Panc1 (cell line): ENCODE measurements around the gene FCHSD2. TPM values are rescaled to one million over a fixed set of nuclear protein-coding genes. Genes with fewer than 3 reads are reported as not detected.

Experiments
- ATAC-seq: fragments of 200-7000 bp; cut with Tn5 transposase; 2 replicates; pipeline ENCODE4 v1.9.1; 2020; ENCODE audit warnings: mild to moderate bottlenecking, moderate library complexity
- BruUV-seq: library from RNA; stranded (reverse); fragments of 400-500 nt; replicated peaks from 2 replicates; lab custom pipeline; 2021; lab: Mats Ljungman, UMichigan
- CTCF ChIA-PET: fragments of 300-600 bp; sonication (Branson Sonifier 250); formaldehyde crosslinking; loops from one replicate; lab custom pipeline; 2022; ENCODE audit warnings: antibody characterized with exemption; lab: Charles Lee
- POLR2A ChIA-PET: fragments of 300-600 bp; sonication (Branson Sonifier 250); formaldehyde crosslinking; loops from one replicate; lab custom pipeline; 2022; ENCODE audit warnings: antibody characterized with exemption; lab: Charles Lee
- DNase-seq: peaks from one replicate; pipeline ENCODE4 v3.0.0-alpha.2; 2010; ENCODE audit warnings: low read depth, low spot score
- H3K27ac ChIP-seq: 2 replicates; pipeline ENCODE4 v1.5.1; 2011; ENCODE audit warnings: mild to moderate bottlenecking, low read length, inconsistent platforms
- H3K27me3 ChIP-seq: fragments of 200-500 bp; sonication (Bioruptor generic); 2 replicates; pipeline ENCODE4 v1.6.0; 2014; ENCODE audit warnings: low read length, inconsistent platforms; ENCODE audit not compliant: control insufficient read depth, insufficient read depth
- H3K36me3 ChIP-seq: fragments of 200-500 bp; sonication (Bioruptor generic); 2 replicates; pipeline ENCODE4 v1.5.1; 2014; ENCODE audit warnings: inconsistent platforms, mild to moderate bottlenecking, low read length, moderate library complexity; ENCODE audit not compliant: control insufficient read depth, insufficient read depth
- H3K4me1 ChIP-seq: 2 replicates; pipeline ENCODE4 v1.5.1; 2011; ENCODE audit warnings: inconsistent platforms, mild to moderate bottlenecking, low read length, moderate library complexity; ENCODE audit not compliant: control insufficient read depth, insufficient read depth
- H3K4me3 ChIP-seq, 2 experiments: 2 replicates each; pipeline ENCODE4 v1.5.1; 2011 to 2012; ENCODE audit warnings: low read depth in 2 of 2, low read length in 2 of 2, mild to moderate bottlenecking in 2 of 2, inconsistent platforms in 1 of 2, moderate library complexity in 1 of 2
- H3K9me3 ChIP-seq: fragments of 200-500 bp; sonication (Bioruptor generic); 2 replicates; pipeline ENCODE4 v1.5.1; 2014; ENCODE audit warnings: low read depth, mild to moderate bottlenecking, inconsistent platforms, low read length, moderate library complexity; ENCODE audit not compliant: control insufficient read depth, insufficient read depth
- POLR2AphosphoS5 ChIP-seq: IDR thresholded peaks from 2 replicates; pipeline ENCODE4 v1.6.1; 2012; ENCODE audit warnings: mild to moderate bottlenecking, low read depth, low read length, moderate library complexity
- SIN3A ChIP-seq: IDR thresholded peaks from 2 replicates; pipeline ENCODE4 v1.6.1; 2012; ENCODE audit warnings: low read depth, mild to moderate bottlenecking, low read length, moderate library complexity, borderline replicate concordance; ENCODE audit not compliant: insufficient read depth
- TCF7L2 ChIP-seq: IDR thresholded peaks from 2 replicates; pipeline ENCODE4 v1.6.1; 2011; ENCODE audit warnings: mild to moderate bottlenecking, low read depth, low read length, inconsistent platforms
- in situ Hi-C: cut with HindIII; loops from 2 replicates; pipeline ENCODE4 v1.10.0; 2016; ENCODE audit warnings: low sequenced_read_pairs, low pct_unique_long_range_greater_than_20kb
- intact Hi-C: fragments of 100-400 bp; cut with micrococcal nuclease; formaldehyde crosslinking; loops from one replicate; pipeline ENCODE4 v1.10.0; 2022; ENCODE audit not compliant: unreplicated experiment
- total RNA-seq: library from RNA; stranded (reverse); gene quantifications from one replicate; pipeline ENCODE4 v1.2.1, GENCODE V29; 2021; ENCODE audit not compliant: unreplicated experiment
- TF ChIP-seq, protein P1 (sequence below), 2 experiments: IDR thresholded peaks; 2 replicates each; pipeline ENCODE4 v1.6.1; 2011 to 2012; ENCODE audit warnings: low read depth in 2 of 2, control low read depth in 1 of 2, low read length in 1 of 2, mild to moderate bottlenecking in 1 of 2, moderate library complexity in 1 of 2; ENCODE audit not compliant: insufficient read depth in 1 of 2
- TF ChIP-seq, protein P2 (sequence below): fragments of 450-650 bp; IDR thresholded peaks from 2 replicates; pipeline ENCODE4 v1.5.1; 2017; ENCODE audit warnings: mild to moderate bottlenecking

Gene FCHSD2
- total RNA-seq, 1 experiment from 2014 or later = 31.8 TPM

DNA sequence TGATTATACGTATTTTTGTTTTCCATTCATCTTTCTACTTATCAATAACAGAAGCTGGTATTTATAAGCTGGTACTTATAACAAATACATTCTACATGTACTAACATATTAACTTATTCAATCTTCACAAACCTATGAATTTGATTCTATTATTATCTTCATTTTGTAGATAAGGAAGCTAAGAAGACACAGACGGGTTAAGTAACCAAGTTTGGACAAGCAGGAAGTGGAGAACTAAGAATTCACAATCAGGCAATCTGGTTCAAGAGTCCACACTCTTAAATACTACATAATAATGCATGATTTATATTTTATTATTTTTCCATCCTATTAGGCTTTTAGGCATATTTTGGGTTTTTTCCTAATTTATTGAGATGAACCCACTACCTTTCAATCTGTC is 25.0 kb downstream of the FCHSD2 start:
- intact Hi-C loops = no loop called here
- ChIA-PET POLR2A (no interaction called here), CTCF (no interaction called here)
- Histone ChIP-seq H3K36me3 (no peaks in the 10 kb centered on the region), H3K9me3 (no peaks in the 10 kb centered on the region), H3K4me1 (no peaks in the 10 kb centered on the region), H3K4me3 (no peak overlapping the region), H3K27ac (no peak overlapping the region), H3K27me3 (no peaks in the 10 kb centered on the region)
- DNase-seq (no peak), ATAC-seq (no peak)
- TF ChIP-seq SIN3A = no peak
- no peak for TF ChIP-seq TCF7L2
- no peak for TF ChIP-seq POLR2AphosphoS5
- TF ChIP-seq, protein P1, sequence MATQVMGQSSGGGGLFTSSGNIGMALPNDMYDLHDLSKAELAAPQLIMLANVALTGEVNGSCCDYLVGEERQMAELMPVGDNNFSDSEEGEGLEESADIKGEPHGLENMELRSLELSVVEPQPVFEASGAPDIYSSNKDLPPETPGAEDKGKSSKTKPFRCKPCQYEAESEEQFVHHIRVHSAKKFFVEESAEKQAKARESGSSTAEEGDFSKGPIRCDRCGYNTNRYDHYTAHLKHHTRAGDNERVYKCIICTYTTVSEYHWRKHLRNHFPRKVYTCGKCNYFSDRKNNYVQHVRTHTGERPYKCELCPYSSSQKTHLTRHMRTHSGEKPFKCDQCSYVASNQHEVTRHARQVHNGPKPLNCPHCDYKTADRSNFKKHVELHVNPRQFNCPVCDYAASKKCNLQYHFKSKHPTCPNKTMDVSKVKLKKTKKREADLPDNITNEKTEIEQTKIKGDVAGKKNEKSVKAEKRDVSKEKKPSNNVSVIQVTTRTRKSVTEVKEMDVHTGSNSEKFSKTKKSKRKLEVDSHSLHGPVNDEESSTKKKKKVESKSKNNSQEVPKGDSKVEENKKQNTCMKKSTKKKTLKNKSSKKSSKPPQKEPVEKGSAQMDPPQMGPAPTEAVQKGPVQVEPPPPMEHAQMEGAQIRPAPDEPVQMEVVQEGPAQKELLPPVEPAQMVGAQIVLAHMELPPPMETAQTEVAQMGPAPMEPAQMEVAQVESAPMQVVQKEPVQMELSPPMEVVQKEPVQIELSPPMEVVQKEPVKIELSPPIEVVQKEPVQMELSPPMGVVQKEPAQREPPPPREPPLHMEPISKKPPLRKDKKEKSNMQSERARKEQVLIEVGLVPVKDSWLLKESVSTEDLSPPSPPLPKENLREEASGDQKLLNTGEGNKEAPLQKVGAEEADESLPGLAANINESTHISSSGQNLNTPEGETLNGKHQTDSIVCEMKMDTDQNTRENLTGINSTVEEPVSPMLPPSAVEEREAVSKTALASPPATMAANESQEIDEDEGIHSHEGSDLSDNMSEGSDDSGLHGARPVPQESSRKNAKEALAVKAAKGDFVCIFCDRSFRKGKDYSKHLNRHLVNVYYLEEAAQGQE (IDR thresholded peaks at IDR 0.05; ENCODE audit: insufficient read depth in 1 of 2, low read depth in 2 of 2, low read length in 1 of 2) = no peak
- TF ChIP-seq, protein P2, sequence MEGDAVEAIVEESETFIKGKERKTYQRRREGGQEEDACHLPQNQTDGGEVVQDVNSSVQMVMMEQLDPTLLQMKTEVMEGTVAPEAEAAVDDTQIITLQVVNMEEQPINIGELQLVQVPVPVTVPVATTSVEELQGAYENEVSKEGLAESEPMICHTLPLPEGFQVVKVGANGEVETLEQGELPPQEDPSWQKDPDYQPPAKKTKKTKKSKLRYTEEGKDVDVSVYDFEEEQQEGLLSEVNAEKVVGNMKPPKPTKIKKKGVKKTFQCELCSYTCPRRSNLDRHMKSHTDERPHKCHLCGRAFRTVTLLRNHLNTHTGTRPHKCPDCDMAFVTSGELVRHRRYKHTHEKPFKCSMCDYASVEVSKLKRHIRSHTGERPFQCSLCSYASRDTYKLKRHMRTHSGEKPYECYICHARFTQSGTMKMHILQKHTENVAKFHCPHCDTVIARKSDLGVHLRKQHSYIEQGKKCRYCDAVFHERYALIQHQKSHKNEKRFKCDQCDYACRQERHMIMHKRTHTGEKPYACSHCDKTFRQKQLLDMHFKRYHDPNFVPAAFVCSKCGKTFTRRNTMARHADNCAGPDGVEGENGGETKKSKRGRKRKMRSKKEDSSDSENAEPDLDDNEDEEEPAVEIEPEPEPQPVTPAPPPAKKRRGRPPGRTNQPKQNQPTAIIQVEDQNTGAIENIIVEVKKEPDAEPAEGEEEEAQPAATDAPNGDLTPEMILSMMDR = no peak
- BruUV-seq = no TSS peak
- in situ Hi-C loops = no loop called here

DNA sequence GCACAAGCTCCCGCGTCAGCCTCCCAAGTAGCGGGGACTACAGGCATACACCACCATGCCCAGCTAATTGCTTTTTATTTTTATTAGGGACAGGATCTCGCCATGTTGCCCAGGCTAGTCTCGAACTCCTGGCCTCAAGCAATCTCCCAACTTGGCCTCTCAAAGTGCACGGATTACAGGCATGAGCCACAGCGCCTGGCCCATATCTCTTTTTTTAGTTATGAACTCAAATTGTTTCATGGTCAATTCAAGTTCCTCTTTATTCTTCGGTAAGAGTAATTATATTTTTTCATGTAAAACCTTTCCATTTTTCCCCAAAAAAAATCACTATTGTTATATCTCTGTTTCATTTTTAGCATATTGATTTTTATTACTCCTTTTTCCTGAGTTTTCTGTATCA is 25.5 kb downstream of the FCHSD2 start:
- ATAC-seq = no peak
- BruUV-seq = no TSS peak
- Histone ChIP-seq H3K36me3 (no peaks in the 10 kb centered on the region), H3K27ac (no peak overlapping the region), H3K27me3 (no peaks in the 10 kb centered on the region), H3K9me3 (no peaks in the 10 kb centered on the region), H3K4me3 (no peak overlapping the region), H3K4me1 (no peaks in the 10 kb centered on the region)
- TF ChIP-seq, protein P1 (IDR thresholded peaks at IDR 0.05; ENCODE audit: insufficient read depth in 1 of 2, low read depth in 2 of 2, low read length in 1 of 2) = no peak
- TF ChIP-seq POLR2AphosphoS5 = no peak
- TF ChIP-seq, protein P2 = no peak
- no peak for TF ChIP-seq SIN3A
- no peak for TF ChIP-seq TCF7L2
- in situ Hi-C loops (no loop called here), intact Hi-C loops (no loop called here)
- ChIA-PET CTCF (no interaction called here), POLR2A (no interaction called here)
- no peak for DNase-seq
